Motor neuron (in vitro differentiated cells): ENCODE measurements around the gene CYP3A7. TPM values are rescaled to one million over a fixed set of nuclear protein-coding genes. Genes with fewer than 3 reads are reported as not detected.
"Not testable (repeated sequence)": the region's sequence is repeated elsewhere in the genome, so short reads cannot be mapped to it uniquely, and the experiment has no call there.

Experiments used
- ATAC-seq, 8 experiments: fragments of 200-7000 bp; cut with Tn5 transposase; replicated peaks in 6 of 8; 2 replicates each; pipeline ENCODE4 v1.8.0; 2021; ENCODE audit warnings: mild to moderate bottlenecking in 8 of 8, moderate library complexity in 8 of 8
- H3K27ac ChIP-seq, 2 donors: fragments of 250-450 bp; sonication (Bioruptor Pico); 2 replicates each; pipeline ENCODE4 v1.9.0; 2021; ENCODE audit warnings: antibody characterized with exemption in 2 of 2, mild to moderate bottlenecking in 2 of 2, moderate library complexity in 1 of 2
- H3K4me1 ChIP-seq, 2 donors: fragments of 250-450 bp; sonication (Bioruptor Pico); replicated peaks in 1 of 2; 2 replicates each; pipeline ENCODE4 v1.6.1; 2021; ENCODE audit warnings: antibody characterized with exemption in 2 of 2, mild to moderate bottlenecking in 2 of 2, moderate library complexity in 1 of 2
- H3K4me3 ChIP-seq, 5 donors: fragments of 250-450 bp; sonication (Bioruptor Pico); 2 replicates each; pipeline ENCODE4 v1.9.0; 2021; ENCODE audit warnings: antibody characterized with exemption in 5 of 5, mild to moderate bottlenecking in 5 of 5, moderate library complexity in 4 of 5
- WGBS, 10 experiments: fragments of 450-650 bp; shearing (Covaris generic); methylation state at CpG; one replicate each; pipeline ENCODE4 v1.0.0; 2022; 5-methylcytosine and 5-hydroxymethylcytosine counted together
- in situ Hi-C, 9 experiments: fragments of 400-800 bp; cut with MboI; loops; one replicate each; pipeline ENCODE4 v1.15.0; 2021; ENCODE audit warnings: low sequenced_read_pairs in 9 of 9, low pct_unique_long_range_greater_than_20kb in 2 of 9; ENCODE audit not compliant: unreplicated experiment in 9 of 9
- total RNA-seq, 8 experiments: library from RNA; unstranded; fragments of 300-600 nt; gene quantifications; 2 replicates each; pipeline versions ENCODE4 v1.2.3 to v1.2.4, GENCODE V29; 2022

The CYP3A7 gene
- total RNA-seq = 1 to 10 TPM in 2 of 8 experiments, under 1 TPM in 4, not detected in 2; 0.36 to 1.1 (median 0.57) TPM

GRCh38 chr7:99734987-99735386 lies at the start of gene CYP3A7:
Gene CYP3A7, minus strand, starts transcription at chr7:99735196. Its CDS starts 103 bp downstream, at chr7:99735093.
- no peak for ATAC-seq
- H3K4me3 ChIP-seq = no peak within 1 kb of the TSS
- H3K4me1 ChIP-seq = no peaks in the 10 kb centered on the region
- 25 to 96% (median 76%) methylated on average over 1 to 5 of the region's 5 CpGs; no CpG with 5 or more reads in 4 of the 10 experiments for WGBS, 10 experiments
- in situ Hi-C loops = no loop called here
- no peak within 1 kb of the TSS for H3K27ac ChIP-seq

- in situ Hi-C loops = no loop called here
- no peak for ATAC-seq
These were observed 49.0 kb upstream of the CYP3A7 start, which contains the start of gene CYP3A4 for GRCh38 chr7:99784007-99784406. Gene CYP3A4, minus strand, starts transcription at chr7:99784184. Its CDS starts 103 bp downstream, at chr7:99784081.

GRCh38 chr7:99782012-99782953 lies 47.3 kb upstream of the CYP3A7 start:
- H3K27ac ChIP-seq = no peak overlapping the region
- ATAC-seq = no peak
- in situ Hi-C loops = no loop called here
- no peak overlapping the region for H3K4me3 ChIP-seq
- WGBS, 10 experiments = 0 to 75% (median 48%) methylated on average over 1 to 4 of the region's 5 CpGs; no CpG with 5 or more reads in 1 of the 10 experiments
- H3K4me1 ChIP-seq = no peaks in the 10 kb centered on the region

More at GRCh38 chr7:99784007-99784406, 49.0 kb upstream of the CYP3A7 start, which contains the start of gene CYP3A4:
- Histone ChIP-seq H3K4me3 (no peak within 1 kb of the TSS), H3K4me1 (no peaks in the 10 kb centered on the region), H3K27ac (no peak within 1 kb of the TSS)

- in situ Hi-C loops = no loop called here
- Histone ChIP-seq H3K4me3 (no peak overlapping the region), H3K27ac (no peak overlapping the region), H3K4me1 (no peaks in the 10 kb centered on the region)
- 60 to 86% (median 77%) methylated on average over 1 of the region's 1 CpG; no CpG with 5 or more reads in 6 of the 10 experiments for WGBS, 10 experiments
- no peak for ATAC-seq
These were observed 45.6 kb upstream of the CYP3A7 start for GRCh38 chr7:99780588-99780987.

DNA sequence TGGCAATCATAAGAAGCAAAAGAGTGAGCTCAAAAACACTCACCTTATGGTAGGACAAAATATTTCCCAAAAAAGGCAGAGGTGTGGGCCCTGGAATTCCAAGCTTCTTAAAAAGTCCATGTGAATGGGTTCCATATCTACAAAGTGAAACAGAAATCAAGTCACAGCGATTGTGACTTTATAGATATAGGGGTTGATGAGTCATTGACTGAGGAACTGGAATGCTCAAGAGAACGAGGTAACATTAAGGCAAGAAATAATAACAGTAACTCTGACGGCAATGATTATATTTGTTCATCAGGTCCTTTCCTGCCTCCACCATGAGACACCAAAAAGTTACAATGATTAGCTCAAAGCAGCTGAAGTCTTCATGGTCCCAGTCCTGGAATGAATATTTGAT lies 45.0 kb upstream of the CYP3A7 start:
- WGBS, 10 experiments = 40 to 86% (median 75%) methylated on average over 1 to 3 of the region's 3 CpGs; no CpG with 5 or more reads in 1 of the 10 experiments
- Histone ChIP-seq H3K4me1 (no peaks in the 10 kb centered on the region), H3K4me3 (no peak overlapping the region), H3K27ac (no peak overlapping the region)
- in situ Hi-C loops = no loop called here
- ATAC-seq = no peak

- Histone ChIP-seq H3K4me3 (no peak overlapping the region), H3K4me1 (no peaks in the 10 kb centered on the region), H3K27ac (no peak overlapping the region)
- in situ Hi-C loops = no loop called here
- WGBS, 10 experiments = 49 to 95% (median 65%) methylated on average over 3 to 5 of the region's 5 CpGs; no CpG with 5 or more reads in 2 of the 10 experiments
- ATAC-seq = no peak
These were observed 43.9 kb upstream of the CYP3A7 start for GRCh38 chr7:99778880-99779279.

GRCh38 chr7:99773395-99773794 lies 38.4 kb upstream of the CYP3A7 start:
- WGBS, 10 experiments = 0 to 100% (median 0%) methylated on average over 1 of the region's 1 CpG; no CpG with 5 or more reads in 5 of the 10 experiments
- H3K27ac ChIP-seq, ATAC-seq, H3K4me3 ChIP-seq, in situ Hi-C loops, H3K4me1 ChIP-seq: not testable (repeated sequence)

GRCh38 chr7:99772565-99772964 lies 37.6 kb upstream of the CYP3A7 start:
- peak in 2 of 8 experiments; percentile 84 to 89 for ATAC-seq
- H3K4me3 ChIP-seq = no peak overlapping the region
- 22 to 100% (median 83%) methylated on average over 1 of the region's 1 CpG; no CpG with 5 or more reads in 3 of the 10 experiments for WGBS, 10 experiments
- no peak overlapping the region for H3K27ac ChIP-seq
- no peaks in the 10 kb centered on the region for H3K4me1 ChIP-seq
- in situ Hi-C loops = no loop called here

GRCh38 chr7:99769494-99769893 lies 34.5 kb upstream of the CYP3A7 start:
- H3K27ac ChIP-seq, ATAC-seq, in situ Hi-C loops, H3K4me3 ChIP-seq, H3K4me1 ChIP-seq: not testable (repeated sequence)
- 51 to 100% (median 80%) methylated on average over 1 to 2 of the region's 3 CpGs; no CpG with 5 or more reads in 7 of the 10 experiments for WGBS, 10 experiments

DNA sequence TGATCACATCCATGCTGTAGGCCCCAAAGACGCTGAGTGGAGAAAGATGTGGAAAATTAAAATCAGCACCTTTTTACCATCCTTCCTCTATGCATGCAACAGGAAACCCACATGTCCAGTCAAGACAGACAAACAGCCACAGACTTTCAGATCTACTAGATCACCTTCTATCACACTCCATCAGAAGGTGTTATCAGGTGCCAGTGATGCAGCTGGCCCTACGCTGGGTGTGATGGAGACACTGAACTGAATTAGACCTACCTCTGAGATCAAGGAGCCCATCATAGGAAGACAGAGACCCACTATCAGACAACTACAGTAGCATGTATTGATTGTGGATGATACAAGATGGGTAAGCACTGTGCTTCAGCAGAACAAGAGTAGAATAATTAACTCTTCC lies 33.5 kb upstream of the CYP3A7 start:
- WGBS, 10 experiments = 100% methylated on average over 1 to 2 of the region's 2 CpGs; no CpG with 5 or more reads in 8 of the 10 experiments
- H3K4me1 ChIP-seq = no peaks in the 10 kb centered on the region
- no peak for ATAC-seq
- in situ Hi-C loops = no loop called here
- no peak overlapping the region for H3K4me3 ChIP-seq
- no peak overlapping the region for H3K27ac ChIP-seq

DNA sequence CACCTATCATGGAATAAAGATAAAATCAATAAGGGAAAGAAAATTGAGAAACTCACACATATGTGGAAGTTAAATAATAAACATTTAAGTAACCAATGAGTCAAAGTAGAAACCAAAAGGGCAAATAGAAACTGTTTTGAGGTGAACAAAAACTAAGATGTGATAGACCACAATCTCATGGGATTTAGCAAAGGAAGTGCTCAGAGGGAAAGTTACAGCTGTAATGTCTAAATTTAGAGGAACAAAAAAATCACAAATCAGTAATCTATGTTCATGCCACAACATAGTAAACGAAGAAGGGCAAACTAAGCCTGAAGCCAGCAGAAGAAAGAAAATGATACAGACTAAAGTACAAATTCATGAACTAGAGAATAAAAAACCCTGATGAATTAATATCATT lies 32.7 kb upstream of the CYP3A7 start:
- in situ Hi-C loops = no loop called here
- no peak for ATAC-seq
- Histone ChIP-seq H3K4me1 (no peaks in the 10 kb centered on the region), H3K4me3 (no peak overlapping the region), H3K27ac (no peak overlapping the region)
- WGBS, 10 experiments = 11 to 75% (median 27%) methylated on average over 1 of the region's 1 CpG; no CpG with 5 or more reads in 2 of the 10 experiments

DNA sequence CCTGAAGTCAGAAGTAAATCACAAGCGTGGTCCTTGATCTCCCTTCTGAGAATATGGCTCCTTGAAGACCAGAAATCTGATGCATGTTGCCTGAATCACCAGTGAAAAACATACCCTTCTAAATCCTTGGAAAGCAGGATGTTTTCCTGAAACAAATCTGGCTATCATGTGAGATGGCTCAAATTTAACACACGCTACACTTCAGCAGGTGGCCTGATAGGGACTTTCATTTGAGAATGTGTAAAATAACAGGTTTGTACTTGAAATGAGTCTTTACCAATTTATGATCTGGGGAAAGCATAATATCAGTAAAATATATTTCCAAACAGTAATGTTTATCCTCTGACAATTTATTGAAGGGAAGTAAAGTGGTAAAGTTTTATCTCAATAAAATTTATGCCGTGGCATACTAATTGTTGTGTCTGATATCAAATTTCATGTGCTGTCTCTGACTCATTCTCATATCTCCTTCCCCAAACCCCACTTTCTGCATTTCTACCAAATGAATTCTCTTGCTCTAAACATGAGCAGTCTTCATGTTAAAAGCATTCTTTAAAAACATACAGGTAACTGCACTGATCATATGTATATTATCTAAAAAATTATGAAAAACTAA lies 31.6 kb upstream of the CYP3A7 start:
- in situ Hi-C loops = no loop called here
- H3K27ac ChIP-seq = no peak overlapping the region
- H3K4me1 ChIP-seq = no peaks in the 10 kb centered on the region
- H3K4me3 ChIP-seq = no peak overlapping the region
- ATAC-seq = no peak
- WGBS, 10 experiments = 18 to 100% (median 82%) methylated on average over 1 to 3 of the region's 3 CpGs

DNA sequence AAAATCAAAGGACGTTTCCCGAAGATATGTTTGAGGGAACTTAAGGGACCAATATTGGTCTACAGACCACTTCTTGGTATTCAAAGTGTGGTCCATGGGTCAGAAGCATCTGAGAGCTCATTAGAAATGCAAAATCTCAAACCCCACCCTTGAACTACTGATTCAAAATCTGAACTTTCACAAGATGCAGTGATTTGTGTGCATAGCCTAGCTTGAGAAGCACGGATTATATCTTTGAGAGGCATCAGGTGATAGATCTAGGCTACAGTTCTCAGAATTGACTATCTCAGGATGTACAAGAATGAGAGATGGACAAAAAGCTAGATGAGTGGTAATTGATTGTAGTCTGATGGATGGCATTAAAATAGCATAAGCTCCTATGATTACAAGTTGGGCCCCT lies 29.5 kb upstream of the CYP3A7 start:
- peak in 1 of 8 experiments; percentile 10 for ATAC-seq
- Histone ChIP-seq H3K4me1 (no peaks in the 10 kb centered on the region), H3K27ac (no peak overlapping the region), H3K4me3 (no peak overlapping the region)
- WGBS, 10 experiments = 48 to 94% (median 86%) methylated on average over 1 to 3 of the region's 3 CpGs; no CpG with 5 or more reads in 2 of the 10 experiments
- in situ Hi-C loops = no loop called here
